GM19351 (cell line): ENCODE results near the gene SKIC2.

Experiments
- ATAC-seq: cut with Tn5 transposase; IDR thresholded peaks from one replicate; pipeline ENCODE4 v1.9.1; 2021; ENCODE audit warnings: mild to moderate bottlenecking, moderate library complexity; ENCODE audit not compliant: unreplicated experiment

Gene SKIC2

GRCh38 chr6:31945507-31946369 lies 13.2 kb upstream of the SKIC2 start, which contains the start of gene CFB:
Gene CFB, plus strand, starts transcription at chr6:31946095. Its CDS starts 127 bp downstream, at chr6:31946222.
- no peak for ATAC-seq

GRCh38 chr6:31946370-31946885 lies 12.5 kb upstream of the SKIC2 start:
- ATAC-seq = no peak

GRCh38 chr6:31947070-31947675 lies 11.8 kb upstream of the SKIC2 start:
- ATAC-seq = no peak

- no peak for ATAC-seq
Measured at GRCh38 chr6:31947864-31948263, 11.1 kb upstream of the SKIC2 start.

GRCh38 chr6:31948306-31948705 lies 10.7 kb upstream of the SKIC2 start:
- ATAC-seq = no peak

- ATAC-seq = no peak
Measured at GRCh38 chr6:31948753-31949413, 10.1 kb upstream of the SKIC2 start.

GRCh38 chr6:31949926-31950548 lies 8.9 kb upstream of the SKIC2 start:
- no peak for ATAC-seq

- no peak for ATAC-seq
Measured at GRCh38 chr6:31952140-31952805, 6.7 kb upstream of the SKIC2 start.

GRCh38 chr6:31952890-31953289 lies 6.1 kb upstream of the SKIC2 start:
- ATAC-seq = no peak

GRCh38 chr6:31954511-31954910 lies 4.5 kb upstream of the SKIC2 start:
- ATAC-seq = no peak

GRCh38 chr6:31956796-31957195 lies 2.2 kb upstream of the SKIC2 start:
- no peak for ATAC-seq

GRCh38 chr6:31958412-31958740 lies 599 bp upstream of the SKIC2 start:
- no peak for ATAC-seq

- ATAC-seq = no peak
Measured at GRCh38 chr6:31961616-31962015, 2.6 kb downstream of the SKIC2 start.

- no peak for ATAC-seq
Measured at GRCh38 chr6:31963921-31964320, 4.9 kb downstream of the SKIC2 start.

- no peak for ATAC-seq
Measured at GRCh38 chr6:31965700-31966099, 6.7 kb downstream of the SKIC2 start.

- ATAC-seq = no peak
Measured at GRCh38 chr6:31966506-31966905, 7.5 kb downstream of the SKIC2 start.

- no peak for ATAC-seq
Measured at GRCh38 chr6:31966997-31967925, 8.3 kb downstream of the SKIC2 start.

- ATAC-seq = no peak
Measured at GRCh38 chr6:31967926-31968320, 8.9 kb downstream of the SKIC2 start.

GRCh38 chr6:31968326-31968725 lies 9.4 kb downstream of the SKIC2 start:
- no peak for ATAC-seq
